HUES48 (cell line): ENCODE data around the gene ORMDL1.

ENCODE experiments used
- H3K27ac ChIP-seq: one replicate; pipeline ENCODE4 v1.7.0; 2013; ENCODE audit warnings: low read depth, low read length, inconsistent platforms
- H3K27me3 ChIP-seq: 2 replicates; pipeline ENCODE4 v1.6.1; 2013; ENCODE audit warnings: mild to moderate bottlenecking, low read length; ENCODE audit not compliant: control insufficient read depth, insufficient read depth
- H3K36me3 ChIP-seq: 2 replicates; pipeline ENCODE4 v1.6.1; 2013; ENCODE audit warnings: low read length; ENCODE audit not compliant: control insufficient read depth, insufficient read depth
- H3K4me1 ChIP-seq: 2 replicates; pipeline ENCODE4 v1.6.1; 2013; ENCODE audit warnings: mild to moderate bottlenecking, low read length; ENCODE audit not compliant: control insufficient read depth, insufficient read depth
- H3K4me3 ChIP-seq: 2 replicates; pipeline ENCODE4 v1.5.1; 2013; ENCODE audit warnings: mild to moderate bottlenecking, low read depth, low read length
- H3K9ac ChIP-seq: 2 replicates; pipeline ENCODE4 v1.6.1; 2013; ENCODE audit warnings: mild to moderate bottlenecking, low read depth, low read length, moderate library complexity
- H3K9me3 ChIP-seq: 2 replicates; pipeline ENCODE4 v1.6.1; 2013; ENCODE audit warnings: low read length; ENCODE audit not compliant: control insufficient read depth, insufficient read depth

Gene ORMDL1

GRCh38 chr2:189802396-189802912 lies 18.3 kb upstream of the ORMDL1 start:
- Histone ChIP-seq H3K9me3 (no peaks in the 10 kb centered on the region), H3K36me3 (peaks cover 91% of the 10 kb centered on the region), H3K9ac (no peak overlapping the region), H3K27ac (no peak overlapping the region), H3K27me3 (no peaks in the 10 kb centered on the region), H3K4me3 (no peak overlapping the region), H3K4me1 (no peaks in the 10 kb centered on the region)

GRCh38 chr2:189799531-189799930 lies 15.4 kb upstream of the ORMDL1 start:
- H3K4me3 ChIP-seq = no peak overlapping the region
- H3K27ac ChIP-seq = no peak overlapping the region
- H3K9ac ChIP-seq = no peak overlapping the region
- no peaks in the 10 kb centered on the region for H3K4me1 ChIP-seq
- peaks cover 92% of the 10 kb centered on the region for H3K36me3 ChIP-seq
- H3K27me3 ChIP-seq = no peaks in the 10 kb centered on the region
- no peaks in the 10 kb centered on the region for H3K9me3 ChIP-seq

GRCh38 chr2:189799030-189799331 lies 14.8 kb upstream of the ORMDL1 start:
- Histone ChIP-seq H3K9me3 (no peaks in the 10 kb centered on the region), H3K27ac (no peak overlapping the region), H3K36me3 (peaks cover 92% of the 10 kb centered on the region), H3K4me1 (no peaks in the 10 kb centered on the region), H3K27me3 (no peaks in the 10 kb centered on the region), H3K4me3 (no peak overlapping the region), H3K9ac (no peak overlapping the region)

GRCh38 chr2:189798312-189799029 lies 14.3 kb upstream of the ORMDL1 start:
- peaks cover 93% of the 10 kb centered on the region for H3K36me3 ChIP-seq
- H3K9ac ChIP-seq = no peak overlapping the region
- H3K4me1 ChIP-seq = no peaks in the 10 kb centered on the region
- H3K27me3 ChIP-seq = no peaks in the 10 kb centered on the region
- H3K4me3 ChIP-seq = no peak overlapping the region
- H3K27ac ChIP-seq = no peak overlapping the region
- H3K9me3 ChIP-seq = no peaks in the 10 kb centered on the region

- Histone ChIP-seq H3K36me3 (peaks cover 93% of the 10 kb centered on the region), H3K4me1 (no peaks in the 10 kb centered on the region), H3K27ac (no peak overlapping the region), H3K9me3 (no peaks in the 10 kb centered on the region), H3K4me3 (no peak overlapping the region), H3K9ac (no peak overlapping the region), H3K27me3 (no peaks in the 10 kb centered on the region)
These were observed 13.8 kb upstream of the ORMDL1 start for GRCh38 chr2:189797902-189798301.

GRCh38 chr2:189794310-189794709 lies 10.2 kb upstream of the ORMDL1 start:
- H3K9ac ChIP-seq = no peak overlapping the region
- no peak overlapping the region for H3K4me3 ChIP-seq
- H3K27ac ChIP-seq = no peak overlapping the region
- H3K36me3 ChIP-seq = peaks cover 91% of the 10 kb centered on the region
- H3K27me3 ChIP-seq = no peaks in the 10 kb centered on the region
- H3K9me3 ChIP-seq = no peaks in the 10 kb centered on the region
- no peaks in the 10 kb centered on the region for H3K4me1 ChIP-seq

- H3K9me3 ChIP-seq = no peaks in the 10 kb centered on the region
- H3K4me1 ChIP-seq = no peaks in the 10 kb centered on the region
- no peak overlapping the region for H3K27ac ChIP-seq
- H3K4me3 ChIP-seq = no peak overlapping the region
- H3K9ac ChIP-seq = no peak overlapping the region
- H3K27me3 ChIP-seq = no peaks in the 10 kb centered on the region
- H3K36me3 ChIP-seq = peaks cover 87% of the 10 kb centered on the region
These were observed 7.4 kb upstream of the ORMDL1 start for GRCh38 chr2:189791338-189792042.

- Histone ChIP-seq H3K4me3 (peak overlapping the region; percentile 82), H3K27ac (peak overlapping the region; percentile 97), H3K4me1 (no peaks in the 10 kb centered on the region; the same call in 1 of the 2 replicates), H3K9ac (peak overlapping the region; percentile 96), H3K36me3 (peaks cover 53% of the 10 kb centered on the region), H3K27me3 (no peaks in the 10 kb centered on the region), H3K9me3 (no peaks in the 10 kb centered on the region)
These were observed 650 bp downstream of the ORMDL1 start for GRCh38 chr2:189783451-189783926.

GRCh38 chr2:189782221-189782671 lies 1.9 kb downstream of the ORMDL1 start:
- H3K36me3 ChIP-seq = peaks cover 53% of the 10 kb centered on the region
- H3K4me1 ChIP-seq = no peaks in the 10 kb centered on the region; the same call in 1 of the 2 replicates
- H3K4me3 ChIP-seq = peak overlapping the region; percentile 82; the same call in 1 of the 2 replicates
- no peaks in the 10 kb centered on the region for H3K9me3 ChIP-seq
- H3K27ac ChIP-seq = no peak overlapping the region
- H3K9ac ChIP-seq = no peak overlapping the region
- no peaks in the 10 kb centered on the region for H3K27me3 ChIP-seq

GRCh38 chr2:189772212-189772611 lies 11.9 kb downstream of the ORMDL1 start:
- peaks cover 81% of the 10 kb centered on the region for H3K36me3 ChIP-seq
- H3K9ac ChIP-seq = no peak overlapping the region
- H3K27ac ChIP-seq = no peak overlapping the region
- no peaks in the 10 kb centered on the region for H3K9me3 ChIP-seq
- H3K27me3 ChIP-seq = no peaks in the 10 kb centered on the region
- no peaks in the 10 kb centered on the region for H3K4me1 ChIP-seq
- H3K4me3 ChIP-seq = no peak overlapping the region
